GM18873 (cell line): ENCODE results near the gene MAN1B1.

Experiments
- ATAC-seq: cut with Tn5 transposase; IDR thresholded peaks from one replicate; pipeline ENCODE4 v1.9.1; 2021; ENCODE audit warnings: mild to moderate bottlenecking, moderate library complexity, moderate number of reproducible peaks; ENCODE audit not compliant: unreplicated experiment, low FRiP score

MAN1B1 gene

DNA sequence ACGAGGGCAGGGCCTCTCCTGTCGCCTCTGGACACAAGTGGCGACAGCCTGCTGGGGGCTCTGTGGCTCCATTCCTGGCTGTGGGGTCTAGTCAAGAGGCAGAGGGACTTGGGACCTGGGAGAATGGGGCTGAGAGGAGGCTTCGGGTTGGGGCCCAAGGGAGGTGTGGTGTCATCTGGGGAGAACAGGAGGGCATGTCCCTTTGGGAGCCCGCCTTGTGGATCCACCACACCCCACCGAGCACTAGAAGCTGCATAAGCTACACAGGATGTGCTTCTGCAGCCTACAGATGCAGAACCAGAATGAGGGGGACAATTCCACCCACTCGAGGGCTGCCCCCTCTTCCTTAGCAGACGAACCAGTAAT is 3.9 kb upstream of the MAN1B1 start:
- ATAC-seq, result no peak

DNA sequence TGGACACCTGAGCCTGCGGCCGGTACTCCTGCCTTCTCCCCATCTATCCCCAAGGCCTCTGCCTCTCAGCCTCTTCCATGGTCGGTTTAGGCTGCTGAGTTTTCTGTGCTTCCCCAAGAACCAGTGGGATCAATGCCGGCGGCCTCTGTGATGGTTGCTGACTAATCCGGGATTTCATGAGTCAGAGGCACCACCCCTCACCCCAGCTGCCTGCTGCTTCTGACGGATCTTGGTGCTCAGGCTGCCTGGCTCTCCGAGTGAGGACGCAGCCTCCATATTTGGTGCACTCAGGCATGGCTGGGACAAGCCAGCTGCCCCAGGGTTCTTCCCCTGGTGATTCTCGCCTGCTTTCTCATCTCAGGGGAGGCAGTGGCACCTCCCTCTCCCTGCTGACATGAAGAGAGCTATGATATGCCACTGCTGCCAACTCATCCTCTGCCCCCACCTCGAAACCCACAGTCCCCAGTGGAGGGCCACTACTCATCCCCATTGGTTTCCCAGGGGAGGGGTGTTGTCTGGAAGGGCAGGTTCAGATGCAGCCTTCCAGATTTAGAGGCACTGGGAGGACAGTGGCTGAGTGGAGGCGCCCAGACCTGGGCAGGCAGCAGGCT is 3.3 kb upstream of the MAN1B1 start:
- no peak for ATAC-seq

DNA sequence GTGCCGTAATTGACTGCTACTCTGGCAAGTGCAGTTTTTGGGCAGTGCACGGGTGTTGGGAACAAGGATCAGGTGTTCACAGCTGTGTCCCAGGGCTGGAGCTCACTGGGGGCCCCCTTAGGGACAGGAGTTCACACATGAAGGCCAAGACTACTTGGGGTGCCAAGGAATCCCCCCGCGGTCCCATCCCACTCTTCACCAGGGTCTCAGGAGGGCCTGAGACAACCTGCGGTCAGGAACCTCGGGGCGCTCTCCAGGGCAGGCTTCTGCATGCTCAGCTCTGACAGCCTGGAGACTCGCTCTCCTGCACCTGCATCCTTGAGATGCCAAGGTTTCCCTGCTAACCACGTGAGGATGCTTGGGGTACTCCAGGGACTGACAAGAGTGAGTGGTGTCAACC is 2.3 kb upstream of the MAN1B1 start:
- no peak for ATAC-seq

DNA sequence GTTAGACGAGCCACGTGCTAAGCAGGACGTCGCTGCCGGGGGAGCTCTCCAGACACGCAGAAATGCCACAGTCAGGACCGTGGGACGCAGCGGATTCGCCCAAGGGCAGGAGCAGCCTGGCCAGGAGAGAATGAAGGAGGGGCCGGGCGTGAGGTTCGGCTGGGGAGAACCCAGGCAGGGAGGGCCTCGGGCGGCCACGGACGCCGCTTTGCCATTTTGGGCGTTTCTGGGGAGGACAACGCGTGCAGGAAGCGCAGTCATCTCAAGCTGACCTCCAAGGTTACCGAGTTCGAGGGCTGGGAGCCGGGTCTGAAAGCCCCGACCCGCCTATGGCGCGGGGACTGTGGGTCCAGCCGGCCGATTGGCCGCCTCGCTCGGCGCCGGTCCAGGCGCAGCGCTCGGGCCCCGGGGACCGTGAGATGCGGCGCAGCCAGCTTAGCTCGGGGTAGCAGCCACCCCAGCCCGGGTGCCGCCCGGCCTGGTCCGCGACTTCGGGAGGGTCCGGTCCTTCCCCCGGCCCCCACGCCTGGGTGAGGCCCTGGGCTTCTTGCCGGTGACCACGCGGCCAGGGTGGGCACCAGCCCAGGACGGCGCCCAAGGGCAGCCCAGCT is 760 bp upstream of the MAN1B1 start:
- peak; percentile 11 for ATAC-seq

DNA sequence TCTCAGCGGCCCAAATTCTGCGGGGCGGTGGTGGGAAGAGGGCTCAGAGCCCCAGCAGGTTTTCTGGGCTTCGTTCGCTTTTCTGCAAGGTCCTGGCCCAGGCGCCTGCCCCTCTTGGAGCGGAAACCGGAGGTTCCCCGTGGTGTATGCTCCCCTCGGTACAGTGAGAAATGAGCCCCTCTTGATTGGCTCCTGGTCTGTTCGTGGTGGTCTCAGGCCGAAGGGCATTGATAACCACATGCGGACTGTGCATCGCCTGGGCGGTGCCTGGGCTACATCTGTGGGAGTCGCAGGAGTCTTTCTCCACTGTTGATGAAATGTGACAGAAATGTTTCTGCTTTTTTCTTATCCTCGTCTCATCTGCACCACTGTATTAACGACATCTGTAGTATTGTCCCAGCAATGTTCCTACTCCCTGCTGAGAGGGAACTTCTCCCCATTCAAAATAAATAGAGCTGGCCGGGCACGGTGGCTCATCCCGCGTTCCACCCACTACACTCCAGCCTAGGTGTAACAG is 682 bp downstream of the MAN1B1 start:
- no peak for ATAC-seq

DNA sequence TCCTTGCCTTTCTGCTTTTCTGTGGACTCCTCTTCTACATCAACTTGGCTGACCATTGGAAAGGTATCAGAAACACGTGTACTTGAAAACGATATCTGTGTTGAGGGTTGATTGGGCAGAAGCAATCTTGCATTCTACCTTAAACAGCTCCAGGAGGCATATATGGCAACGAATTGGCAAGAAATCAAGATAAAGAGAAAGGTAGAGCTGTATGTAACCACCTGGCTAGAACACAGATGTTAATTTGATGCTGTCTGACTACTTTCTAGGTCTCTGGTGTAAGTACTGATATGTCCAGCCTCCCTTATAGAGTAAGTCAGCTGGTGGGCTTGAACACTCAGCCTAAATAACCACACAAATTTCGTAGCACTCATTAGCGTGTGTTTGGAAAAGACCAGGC is 1.3 kb downstream of the MAN1B1 start:
- ATAC-seq, result no peak

DNA sequence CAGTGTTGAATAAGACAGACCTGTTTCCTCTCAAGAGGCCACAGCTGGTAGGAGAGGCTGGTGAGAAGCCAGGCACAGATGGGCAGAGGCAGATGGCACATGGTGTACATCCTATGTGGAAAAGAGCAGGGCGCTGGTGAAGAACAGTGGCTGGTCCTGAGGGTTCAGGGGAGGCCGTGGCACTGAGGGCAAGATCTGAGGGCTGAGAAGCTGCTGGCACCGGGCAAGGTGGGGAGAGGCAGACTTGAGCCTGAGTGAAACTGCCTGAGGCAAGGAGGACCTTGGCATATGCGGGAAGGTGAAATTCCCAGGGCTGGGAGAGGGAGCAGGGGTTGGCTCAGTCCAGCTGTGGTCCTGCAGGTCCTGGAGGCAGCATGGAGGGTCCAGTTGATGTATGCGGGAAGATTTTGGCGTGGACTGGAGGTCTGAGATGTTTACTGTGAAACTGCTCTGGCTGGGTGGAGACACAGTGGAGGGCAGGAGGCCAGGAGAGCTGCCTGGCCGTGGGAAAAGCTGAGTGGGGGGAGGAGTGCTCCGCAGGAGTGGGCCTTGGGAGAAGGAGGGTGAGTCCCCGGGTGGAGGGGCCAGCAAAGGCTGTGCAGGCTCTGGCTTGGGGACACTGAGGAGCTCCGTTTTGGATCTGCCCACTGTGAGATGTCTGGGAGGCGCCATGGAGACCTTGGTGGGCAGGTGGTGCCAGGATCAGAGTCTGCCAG is 2.6 kb downstream of the MAN1B1 start:
- ATAC-seq, result no peak

DNA sequence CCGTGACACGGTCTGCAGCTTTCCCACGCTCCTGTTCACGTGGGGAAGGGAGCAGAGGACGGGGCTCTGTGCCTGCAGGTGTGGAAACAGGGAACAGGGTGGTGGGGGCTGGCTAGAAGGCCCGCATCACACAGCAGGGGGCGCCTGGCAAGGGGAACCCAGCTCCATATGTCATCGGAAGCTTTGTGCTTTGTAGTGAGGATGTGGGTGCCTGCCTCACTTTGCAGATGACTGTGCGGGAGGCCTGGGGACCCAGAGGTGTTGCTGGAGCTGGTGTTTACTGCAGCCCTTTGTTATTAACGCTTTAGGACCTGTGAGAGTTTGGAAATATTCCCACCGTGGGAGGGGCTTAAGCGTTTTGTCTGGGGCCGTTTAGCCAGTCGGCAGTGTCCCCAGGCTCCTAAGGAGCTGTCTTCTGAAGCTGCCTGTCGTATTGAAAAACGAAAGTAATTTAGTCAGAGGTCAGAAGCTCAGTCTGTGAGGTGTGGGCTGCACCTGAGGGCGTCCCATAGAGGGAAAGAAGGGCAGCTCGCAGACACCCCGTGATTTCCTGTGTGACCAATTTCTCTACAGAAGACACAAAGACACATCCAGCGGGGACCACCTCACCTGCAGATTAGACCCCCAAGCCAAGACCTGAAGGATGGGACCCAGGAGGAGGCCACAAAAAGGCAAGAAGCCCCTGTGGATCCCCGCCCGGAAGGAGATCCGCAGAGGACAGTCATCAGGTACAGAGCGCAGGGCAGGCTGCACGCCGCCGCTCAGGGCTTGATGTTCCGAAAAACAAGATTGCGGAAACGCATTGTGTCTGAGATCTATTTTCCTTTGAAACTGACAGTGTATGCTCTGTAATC is 9.1 kb downstream of the MAN1B1 start:
- peak; percentile 67 for ATAC-seq

DNA sequence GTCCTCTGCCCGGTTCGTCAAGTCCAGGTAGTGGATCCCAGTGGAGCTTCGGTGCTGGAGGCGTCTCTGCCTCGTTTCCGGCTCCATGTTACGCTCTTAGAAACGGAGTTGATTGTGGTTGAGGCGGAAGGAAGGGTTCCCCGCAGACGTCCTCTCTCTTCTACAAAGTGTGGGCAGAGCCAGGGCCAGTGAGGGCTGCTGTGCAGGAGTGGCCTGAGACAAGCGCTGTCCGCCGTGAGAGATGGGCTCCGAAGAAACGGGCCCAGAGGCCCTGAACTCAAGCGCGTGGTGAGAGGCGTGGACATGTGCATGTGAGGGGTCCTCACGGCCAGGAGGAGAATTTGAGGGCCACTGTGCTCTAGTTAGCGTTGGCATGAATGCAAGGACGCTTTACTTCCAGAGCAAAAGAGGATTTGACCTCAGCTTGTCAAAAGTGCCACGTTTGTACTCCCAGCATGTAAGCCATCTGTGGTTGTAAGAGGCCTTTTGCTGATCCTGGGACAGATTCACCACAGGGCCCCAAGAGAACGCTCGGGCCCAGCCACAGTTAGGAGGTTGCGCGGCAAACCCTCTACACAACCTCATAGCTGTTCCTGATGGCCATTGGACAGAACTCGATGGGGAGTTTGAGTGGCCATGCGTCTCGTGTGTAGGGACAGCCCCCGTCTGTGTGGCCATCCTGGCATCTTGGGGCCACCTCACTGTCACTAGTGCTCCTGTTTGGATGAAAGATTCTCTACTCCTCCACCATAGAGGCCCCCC is 10.2 kb downstream of the MAN1B1 start:
- no peak for ATAC-seq

DNA sequence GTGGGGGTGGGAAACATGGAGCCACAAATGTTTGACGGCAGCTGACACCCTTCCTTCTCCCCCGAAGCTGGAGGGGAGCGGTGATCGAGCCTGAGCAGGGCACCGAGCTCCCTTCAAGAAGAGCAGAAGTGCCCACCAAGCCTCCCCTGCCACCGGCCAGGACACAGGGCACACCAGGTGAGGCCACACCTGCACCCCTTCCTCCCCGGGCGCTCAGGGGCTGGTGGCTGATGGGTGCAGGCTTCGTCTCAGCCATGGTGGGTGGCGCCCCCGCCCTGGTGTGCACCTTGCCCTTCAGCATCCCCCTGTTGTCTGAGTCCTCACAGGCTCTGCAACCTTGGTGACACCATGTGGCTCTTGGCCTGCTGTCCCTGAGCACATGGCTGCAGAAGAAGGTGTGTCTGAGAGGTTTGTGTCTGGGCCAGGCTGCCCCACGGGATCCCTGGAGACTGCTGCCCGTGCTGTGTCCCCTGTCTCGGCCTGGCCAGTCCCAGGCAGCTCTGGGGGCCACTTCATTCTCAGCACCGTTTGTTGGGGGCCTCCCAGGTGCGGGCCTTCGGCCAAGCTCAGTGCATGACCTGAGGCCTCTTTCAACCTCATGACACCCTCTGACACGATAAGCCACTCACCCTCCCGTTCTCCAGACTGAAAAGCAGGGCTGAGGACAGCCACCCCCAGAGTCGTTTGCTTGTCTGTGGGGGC is 11.1 kb downstream of the MAN1B1 start:
- no peak for ATAC-seq

DNA sequence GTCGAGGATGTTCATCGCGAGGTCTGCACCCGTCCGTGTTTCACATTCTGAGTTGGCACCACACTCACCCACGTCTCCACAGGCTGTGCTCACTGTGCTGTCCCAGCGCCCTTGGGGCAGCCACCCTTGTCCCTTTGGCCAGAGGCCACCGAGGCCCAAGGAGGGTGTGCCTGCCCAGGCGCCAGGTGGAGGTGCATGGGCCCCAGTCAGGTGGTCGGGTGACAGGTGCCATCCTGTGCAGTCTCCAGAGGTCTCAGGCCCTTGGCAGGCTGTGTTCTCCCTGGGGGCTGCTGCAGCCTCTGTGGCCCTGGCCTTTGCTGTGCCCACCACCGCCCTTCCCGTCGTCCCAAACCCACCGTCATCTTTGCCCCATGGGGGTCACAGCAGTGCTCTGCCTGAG is 12.4 kb downstream of the MAN1B1 start:
- ATAC-seq, result no peak

DNA sequence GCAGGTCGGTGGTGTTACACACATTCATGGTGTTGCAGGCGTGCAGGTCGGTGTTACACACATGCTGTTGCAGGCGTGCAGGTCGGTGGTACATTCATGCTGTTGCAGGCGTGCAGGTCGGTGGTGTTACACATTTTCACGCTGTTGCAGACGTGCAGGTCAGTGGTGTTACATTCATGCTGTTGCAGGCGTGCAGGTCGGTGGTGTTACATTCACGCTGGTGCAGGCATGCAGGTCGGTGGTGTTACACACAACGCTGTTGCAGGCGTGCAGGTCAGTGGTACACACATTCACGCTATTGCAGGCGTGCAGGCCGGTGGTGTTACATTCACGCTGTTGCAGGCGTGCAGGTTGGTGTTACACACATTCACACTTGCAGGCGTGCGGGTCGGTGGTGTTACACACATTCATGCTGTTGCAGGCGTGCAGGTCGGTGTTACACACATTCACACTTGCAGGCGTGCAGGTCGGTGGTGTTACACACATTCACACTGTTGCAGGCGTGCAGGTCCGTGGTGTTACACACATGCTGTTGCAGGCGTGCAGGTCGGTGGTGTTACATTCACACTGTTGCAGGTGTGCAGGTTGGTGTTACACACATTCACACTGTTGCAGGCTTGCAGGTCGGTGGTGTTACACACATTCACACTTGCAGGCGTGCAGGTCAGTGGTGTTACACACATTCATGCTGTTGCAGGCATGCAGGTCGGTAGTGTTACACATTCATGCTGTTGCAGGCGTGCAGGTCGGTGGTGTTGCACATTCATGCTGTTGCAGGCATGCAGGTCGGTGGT is 16.6 kb downstream of the MAN1B1 start:
- ATAC-seq, result no peak

DNA sequence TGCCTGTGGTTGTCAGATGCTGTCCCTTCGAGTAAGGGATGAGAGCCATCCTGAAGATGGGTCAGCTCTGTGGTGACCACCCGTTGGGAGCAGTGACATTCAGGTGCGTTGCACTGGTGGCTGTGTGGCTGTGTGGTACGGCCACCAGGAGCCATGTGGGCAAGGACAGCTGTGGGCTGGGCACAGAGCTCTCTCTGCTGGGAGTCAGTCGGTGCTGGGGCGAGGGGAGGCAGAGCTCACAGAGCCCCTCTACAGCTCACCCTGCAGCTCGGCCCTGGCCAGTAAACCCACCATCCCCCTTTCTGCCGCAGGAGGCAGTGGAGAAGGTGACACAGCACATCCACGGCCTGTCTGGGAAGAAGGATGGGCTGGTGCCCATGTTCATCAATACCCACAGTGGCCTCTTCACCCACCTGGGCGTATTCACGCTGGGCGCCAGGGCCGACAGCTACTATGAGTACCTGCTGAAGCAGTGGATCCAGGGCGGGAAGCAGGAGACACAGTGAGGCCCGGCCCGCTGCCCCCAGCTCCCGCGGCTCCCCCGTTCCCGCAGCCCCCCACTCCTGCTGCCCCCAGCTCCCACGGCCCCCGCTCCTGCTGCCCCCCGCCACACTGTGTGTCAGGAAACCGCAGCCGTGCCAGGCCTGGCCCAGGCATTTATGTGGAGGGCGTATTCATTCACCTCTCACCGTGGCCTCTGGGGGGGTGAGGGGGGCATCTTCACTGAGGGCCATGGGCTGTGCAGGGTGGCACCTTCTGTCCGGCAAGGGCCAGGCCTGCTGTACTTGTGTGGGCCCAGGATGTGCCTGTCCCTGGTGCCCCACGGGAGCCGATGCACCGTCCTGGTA is 19.3 kb downstream of the MAN1B1 start:
- no peak for ATAC-seq

DNA sequence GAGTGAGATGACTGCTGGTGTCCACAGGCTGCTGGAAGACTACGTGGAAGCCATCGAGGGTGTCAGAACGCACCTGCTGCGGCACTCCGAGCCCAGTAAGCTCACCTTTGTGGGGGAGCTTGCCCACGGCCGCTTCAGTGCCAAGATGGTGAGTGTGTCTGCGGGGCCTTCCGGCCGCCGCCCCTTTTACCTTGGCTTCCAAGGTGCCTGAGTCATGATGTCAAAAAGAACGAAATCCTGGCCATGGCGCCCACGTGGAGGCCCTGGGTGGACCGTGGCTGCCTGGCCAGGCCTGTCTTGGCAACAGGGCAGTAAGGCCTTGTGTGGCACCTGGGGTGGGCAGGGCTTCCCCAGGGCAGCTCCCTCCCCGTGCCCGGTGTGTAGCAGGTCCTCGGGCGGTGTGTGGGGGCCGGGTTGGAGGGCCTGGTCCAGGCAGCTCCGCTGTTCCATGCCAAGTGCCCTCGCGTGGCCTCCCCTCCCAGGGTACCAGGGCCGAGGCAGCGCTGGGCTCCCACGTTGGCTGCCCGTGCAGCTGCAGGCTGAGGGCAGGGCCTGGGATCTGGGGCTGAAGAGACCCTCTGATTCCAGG is 20.0 kb downstream of the MAN1B1 start:
- no peak for ATAC-seq

DNA sequence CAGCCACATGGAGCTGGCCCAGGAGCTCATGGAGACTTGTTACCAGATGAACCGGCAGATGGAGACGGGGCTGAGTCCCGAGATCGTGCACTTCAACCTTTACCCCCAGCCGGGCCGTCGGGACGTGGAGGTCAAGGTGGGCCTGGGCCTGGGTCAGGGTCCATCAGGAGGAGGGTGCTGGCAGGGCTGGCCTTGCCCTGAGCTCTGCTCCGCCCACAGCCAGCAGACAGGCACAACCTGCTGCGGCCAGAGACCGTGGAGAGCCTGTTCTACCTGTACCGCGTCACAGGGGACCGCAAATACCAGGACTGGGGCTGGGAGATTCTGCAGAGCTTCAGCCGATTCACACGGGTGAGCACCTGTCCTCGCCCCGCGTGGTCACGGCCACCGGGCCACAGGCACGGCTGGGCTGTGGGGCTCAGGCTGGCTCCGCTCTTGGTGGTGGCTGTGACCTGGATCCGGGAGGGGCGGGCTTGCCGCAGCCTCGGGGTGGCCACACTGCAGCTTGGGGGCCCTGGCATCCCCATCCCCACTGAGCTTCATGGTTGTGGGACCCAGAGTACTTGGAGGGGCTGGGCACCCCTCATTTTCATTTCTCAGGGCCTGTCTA is 20.6 kb downstream of the MAN1B1 start:
- ATAC-seq, result no peak

DNA sequence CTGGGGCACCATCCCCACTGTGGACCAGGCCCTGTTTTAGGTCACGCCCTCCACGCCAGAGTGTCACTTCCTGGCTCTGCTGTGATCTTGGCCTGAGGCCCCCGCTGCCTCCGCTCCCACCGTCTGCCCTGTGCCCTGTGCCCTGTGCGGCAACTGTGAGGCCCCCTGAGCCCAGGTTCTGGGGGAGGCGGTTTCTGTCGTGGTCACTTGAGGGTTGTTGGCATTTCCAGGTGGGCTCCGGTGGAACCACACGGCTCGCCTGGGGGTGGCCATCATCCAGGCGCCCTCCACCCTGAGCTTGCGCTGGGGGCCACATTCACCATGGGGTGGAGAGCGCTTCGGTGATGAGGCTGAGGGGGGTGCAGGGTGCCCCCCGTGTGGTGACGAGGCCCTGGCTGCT is 21.2 kb downstream of the MAN1B1 start:
- ATAC-seq, result no peak

DNA sequence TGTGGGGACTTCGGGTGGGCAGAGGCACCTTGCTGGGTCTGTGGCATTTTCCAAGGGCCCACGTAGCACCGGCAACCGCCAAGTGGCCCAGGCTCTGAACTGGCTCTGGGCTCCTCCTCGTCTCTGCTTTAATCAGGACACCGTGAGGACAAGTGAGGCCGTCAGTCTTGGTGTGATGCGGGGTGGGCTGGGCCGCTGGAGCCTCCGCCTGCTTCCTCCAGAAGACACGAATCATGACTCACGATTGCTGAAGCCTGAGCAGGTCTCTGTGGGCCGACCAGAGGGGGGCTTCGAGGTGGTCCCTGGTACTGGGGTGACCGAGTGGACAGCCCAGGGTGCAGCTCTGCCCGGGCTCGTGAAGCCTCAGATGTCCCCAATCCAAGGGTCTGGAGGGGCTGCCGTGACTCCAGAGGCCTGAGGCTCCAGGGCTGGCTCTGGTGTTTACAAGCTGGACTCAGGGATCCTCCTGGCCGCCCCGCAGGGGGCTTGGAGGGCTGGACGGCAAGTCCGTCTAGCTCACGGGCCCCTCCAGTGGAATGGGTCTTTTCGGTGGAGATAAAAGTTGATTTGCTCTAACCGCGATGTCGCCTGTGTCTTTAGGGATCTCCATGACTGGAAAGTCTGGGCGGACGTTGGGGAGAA is 21.9 kb downstream of the MAN1B1 start:
- ATAC-seq, result no peak
